ENCODE results near the gene SOS2. TPM values are rescaled to one million over a fixed set of nuclear protein-coding genes. Genes with fewer than 3 reads are reported as not detected.

The SOS2 gene
- total RNA-seq = 27.3 and 27.7 TPM in 2 replicates

GRCh38 chr14:50231475-50232275, at the start of gene SOS2:
SOS2 (minus strand) TSS chr14:50231578; CDS start chr14:50231283, 295 bp downstream.

GRCh38 chr14:50116181-50116956, 115.0 kb downstream of the SOS2 start, which contains the start of gene VCPKMT:
VCPKMT (minus strand) TSS chr14:50116572; CDS start chr14:50116552, 20 bp downstream.

Small RNA genes within 50 kb of the gene (small RNA-seq; reads per million reads assigned to genes)
- gene RF00019 = not detected

Other genes with a start within 250 kb of the SOS2 start
- 5.0 and 5.5 TPM in 2 replicates for gene VCPKMT, start 115.0 kb downstream of the SOS2 start, total RNA-seq
- 2.3 and 2.8 TPM in 2 replicates for gene L2HGDH, start 80.7 kb upstream of the SOS2 start, total RNA-seq
- gene DMAC2L, start 80.7 kb upstream of the SOS2 start, total RNA-seq = 6.1 and 6.5 TPM in 2 replicates
- 14.2 and 35.0 TPM in 2 replicates for gene CDKL1, start 165.3 kb upstream of the SOS2 start, total RNA-seq

Data from hair follicle dermal papilla cell (primary cell).